ENCODE measurements around the gene FHIT.

Gene FHIT

DNA sequence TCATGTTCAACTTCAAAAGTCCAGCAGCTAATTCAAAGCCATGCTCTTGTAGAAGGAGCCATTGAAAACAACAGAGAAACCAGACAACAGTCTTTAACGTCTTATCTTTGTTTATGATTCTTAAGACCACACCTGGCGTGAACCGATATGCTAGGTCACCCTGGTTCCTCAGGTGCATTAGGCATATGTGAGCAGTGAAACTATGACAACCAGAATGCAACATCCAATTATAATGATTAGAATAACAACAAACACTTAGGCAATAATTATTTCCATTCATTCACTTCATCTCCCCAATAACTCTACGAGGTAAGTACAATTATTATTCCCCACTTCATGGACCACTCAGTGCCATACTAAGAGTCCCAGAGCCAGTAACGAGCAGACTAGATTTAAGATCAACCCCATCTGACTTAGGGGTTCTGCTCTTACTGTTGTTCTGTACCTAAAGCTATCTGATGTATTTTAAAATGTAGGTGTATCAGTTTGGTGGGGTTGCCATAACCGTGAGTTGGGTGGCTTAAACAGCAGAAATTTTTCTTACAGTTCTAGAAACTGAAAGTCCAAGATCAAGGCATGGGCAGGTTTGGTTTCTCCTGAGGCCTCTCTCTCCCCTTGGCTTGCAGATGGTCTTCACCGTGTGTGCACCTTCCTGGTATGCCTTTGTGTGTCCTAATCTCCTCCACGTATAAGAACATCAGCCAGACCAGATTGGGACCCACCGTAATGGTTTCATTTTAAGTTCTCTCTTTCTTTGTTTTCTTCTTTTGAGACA lies 1203.6 kb downstream of the FHIT start:
- DNase-seq (ENCODE audit: low spot score): no peak

GRCh38 chr3:60046210-60046609 lies 1205.0 kb downstream of the FHIT start:
- DNase-seq (ENCODE audit: low spot score): no peak

DNA sequence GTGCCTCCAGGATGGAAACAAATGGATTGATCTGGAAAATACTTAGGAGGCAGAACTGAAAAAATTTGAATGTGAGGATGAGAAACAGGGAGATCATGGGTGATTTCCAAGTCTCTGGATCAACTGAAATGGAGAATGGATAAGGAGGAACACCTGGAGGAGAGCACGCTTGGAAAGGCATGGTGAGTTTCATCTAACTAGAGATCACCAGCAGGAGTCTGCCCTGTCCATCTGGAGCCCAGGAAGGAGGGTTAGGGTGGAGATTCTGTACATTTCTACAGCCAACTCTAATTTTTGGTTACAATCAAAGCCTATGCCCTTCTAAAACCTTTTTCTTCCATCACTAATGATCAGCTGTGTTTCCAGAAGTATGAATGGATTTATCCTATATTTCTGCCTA lies 1205.6 kb downstream of the FHIT start:
- no peak for DNase-seq (ENCODE audit: low spot score)

DNA sequence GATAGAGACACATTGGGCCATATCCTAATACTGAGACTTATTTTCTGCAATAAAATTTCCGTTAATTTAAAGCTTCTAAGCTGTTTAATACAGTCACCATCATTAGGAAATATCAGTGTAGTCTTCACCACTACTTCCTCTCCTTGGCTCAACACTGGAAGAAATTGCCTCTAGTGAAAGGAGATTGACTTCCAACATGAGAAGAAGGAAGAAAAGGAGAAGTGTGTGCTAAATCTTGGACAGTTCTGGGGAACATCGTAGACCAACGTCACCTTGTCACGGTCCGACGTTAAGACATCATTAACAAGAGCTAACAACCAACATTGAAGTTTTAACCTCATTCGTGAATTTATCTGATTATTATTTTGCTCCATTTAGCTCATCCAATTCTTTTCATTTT lies 1214.4 kb downstream of the FHIT start:
- no peak for DNase-seq (ENCODE audit: low spot score)

DNA sequence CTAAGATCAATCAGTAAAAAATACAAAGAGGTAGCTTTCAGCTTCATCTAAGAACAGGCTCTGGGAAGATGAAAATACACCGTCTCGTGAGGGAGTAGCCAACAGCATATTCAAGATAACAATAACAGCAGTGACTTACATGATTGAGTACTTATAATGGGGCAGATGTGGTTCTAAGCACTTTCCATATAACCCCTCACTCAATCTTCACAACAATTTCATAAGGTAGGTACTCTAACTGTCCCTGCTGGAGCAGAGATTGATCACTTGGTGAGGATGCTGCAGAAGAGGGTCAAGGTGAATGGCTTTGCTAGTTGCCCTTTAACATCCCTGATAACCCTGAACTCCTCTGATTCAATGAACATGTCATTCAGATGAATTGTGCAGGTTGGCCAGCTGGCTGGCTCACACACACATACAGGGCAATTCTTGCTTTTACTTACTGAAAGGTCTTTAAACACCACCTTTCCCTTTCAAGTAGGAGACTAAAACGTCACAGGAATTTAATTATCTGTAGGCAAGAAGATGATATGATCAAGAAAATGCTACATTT lies 1217.3 kb downstream of the FHIT start:
- DNase-seq (ENCODE audit: low spot score): no peak

- DNase-seq (ENCODE audit: low spot score): no peak
Measured at GRCh38 chr3:60030982-60031381, 1220.3 kb downstream of the FHIT start.

GRCh38 chr3:60028233-60028632 lies 1223.0 kb downstream of the FHIT start:
- DNase-seq (ENCODE audit: low spot score): no peak

DNA sequence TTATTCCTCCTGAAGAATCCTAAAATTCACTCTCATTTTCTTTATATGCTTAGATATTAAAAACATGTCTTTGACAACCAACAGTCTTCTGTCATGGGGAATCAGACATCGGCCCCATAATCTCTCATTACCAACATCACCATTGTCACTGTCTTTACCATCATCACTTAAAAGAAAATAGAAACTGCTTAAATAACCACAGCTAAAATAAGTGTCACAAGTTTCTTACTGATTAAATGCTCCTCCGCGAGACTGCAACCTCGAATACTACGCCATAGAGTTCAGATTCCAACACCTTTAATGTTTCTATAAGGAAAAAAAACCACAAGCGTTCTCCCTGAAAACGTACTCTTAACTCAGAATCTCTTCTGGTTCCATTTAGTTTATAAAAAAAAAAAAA lies 1223.9 kb downstream of the FHIT start:
- no peak for DNase-seq (ENCODE audit: low spot score)

DNA sequence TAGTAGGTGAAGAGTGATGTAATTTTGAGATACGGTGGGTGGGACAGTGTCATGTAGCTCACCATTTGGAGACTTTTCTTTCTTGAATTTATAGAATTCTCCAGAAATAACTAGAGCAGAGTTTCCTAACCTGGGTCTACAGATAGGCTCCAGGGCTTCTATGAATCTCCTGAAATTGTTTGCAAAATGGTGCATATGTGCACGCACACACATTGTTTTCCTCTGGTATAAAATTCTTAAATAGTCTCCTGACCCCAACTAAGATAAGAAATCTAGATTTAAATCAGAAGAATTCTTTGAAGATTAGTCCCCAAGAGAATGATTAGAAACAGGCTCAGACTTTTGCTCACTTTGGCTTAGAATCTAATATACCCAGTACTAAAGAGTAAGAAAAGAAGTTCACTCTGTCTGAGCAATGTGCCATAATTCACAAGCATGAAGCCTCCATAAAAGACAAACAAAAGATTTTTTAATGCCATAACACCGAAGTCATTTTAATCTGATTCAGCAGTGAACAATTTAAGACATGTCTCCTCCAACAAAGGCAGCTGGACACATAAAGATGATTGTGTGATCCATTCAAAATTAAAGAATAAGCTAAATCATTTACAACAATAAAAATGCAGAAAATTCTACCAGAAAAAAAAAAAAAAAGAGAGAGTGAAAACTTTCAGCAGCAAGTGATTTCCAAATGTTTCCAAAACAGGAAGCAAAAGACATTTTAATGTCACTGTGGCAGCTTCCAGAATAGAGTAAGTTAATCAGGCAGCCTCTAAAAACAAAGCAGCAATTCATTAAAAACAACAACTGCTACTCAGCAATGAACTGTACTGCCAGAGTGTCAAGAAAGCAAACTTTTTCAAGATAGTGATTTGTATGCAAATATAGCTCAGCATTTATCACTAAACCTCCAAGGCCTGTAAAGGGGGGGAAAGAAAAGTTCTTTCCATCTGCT lies 1225.9 kb downstream of the FHIT start:
- DNase-seq (ENCODE audit: low spot score): no peak

DNA sequence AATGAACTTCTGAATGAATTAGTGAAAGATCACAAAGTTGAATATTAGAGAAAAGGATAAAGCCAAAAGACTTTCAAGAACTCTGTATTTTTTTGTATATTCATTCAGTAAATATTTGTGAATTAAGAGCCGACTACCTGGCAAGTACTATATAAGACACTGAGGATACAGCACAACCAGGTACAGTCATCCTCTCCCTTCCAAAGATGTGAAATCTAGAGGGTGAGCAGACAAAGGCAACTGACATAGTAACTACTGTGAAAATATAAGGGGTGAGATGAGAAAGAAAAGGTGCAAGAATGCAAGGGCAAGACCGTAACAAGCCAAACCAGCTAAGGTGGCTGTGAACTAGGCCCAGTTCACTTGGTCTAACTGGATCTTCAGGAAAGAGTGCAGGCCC lies 1226.9 kb downstream of the FHIT start:
- DNase-seq (ENCODE audit: low spot score): no peak

GRCh38 chr3:60023189-60023588 lies 1228.1 kb downstream of the FHIT start:
- no peak for DNase-seq (ENCODE audit: low spot score)

DNA sequence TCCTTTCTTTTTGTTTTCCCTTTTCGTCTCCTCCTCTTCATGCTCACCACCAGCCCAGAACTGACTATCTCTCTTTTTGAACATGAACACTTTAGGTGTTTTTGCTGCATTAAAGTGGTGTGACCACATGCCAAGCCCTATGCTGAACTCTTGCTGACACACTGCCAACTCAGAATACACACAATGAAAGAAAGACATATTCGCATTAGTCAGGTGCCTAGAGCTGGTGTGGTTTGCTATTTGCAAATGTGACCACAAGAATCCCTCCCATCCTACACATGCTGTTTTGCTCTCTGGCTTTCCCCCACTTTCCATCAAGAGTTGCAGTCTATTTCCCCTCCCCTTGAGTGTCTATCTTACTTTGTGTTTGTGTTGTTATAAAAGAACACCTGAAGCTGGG lies 1233.6 kb downstream of the FHIT start:
- DNase-seq (ENCODE audit: low spot score): no peak

DNA sequence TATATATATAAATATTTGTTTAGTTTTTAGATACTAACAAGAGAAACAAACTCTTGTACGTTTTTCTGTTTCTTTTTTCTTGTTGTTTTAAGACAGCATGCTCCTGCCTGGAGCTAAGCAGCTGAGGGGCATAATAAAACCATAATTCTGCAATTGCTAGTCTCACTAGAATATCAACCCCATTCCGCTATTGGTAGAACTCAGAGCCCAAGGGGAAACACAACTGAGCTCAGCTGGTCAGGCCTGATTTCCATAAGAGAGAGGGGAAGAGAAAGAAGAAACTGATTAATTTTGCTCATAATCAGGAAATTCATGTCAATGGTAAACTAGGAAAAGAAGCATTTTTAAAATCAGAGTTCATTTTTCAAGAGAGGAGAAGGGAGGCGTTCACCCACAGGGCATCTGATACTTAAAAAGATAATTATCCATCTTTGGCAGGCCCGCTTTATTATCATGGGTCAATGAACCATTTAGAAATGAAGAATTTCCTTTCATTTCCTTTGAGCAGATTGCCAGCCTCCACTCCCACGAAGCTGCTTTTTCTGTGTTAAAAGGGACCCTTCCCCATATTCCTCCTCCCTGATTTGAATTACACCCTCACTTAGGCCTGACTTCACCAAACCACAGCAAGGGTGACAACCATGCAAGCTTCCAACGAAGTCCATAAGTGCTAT lies 1236.1 kb downstream of the FHIT start:
- no peak for DNase-seq (ENCODE audit: low spot score)

- no peak for DNase-seq (ENCODE audit: low spot score)
Measured at GRCh38 chr3:60013241-60013640, 1238.0 kb downstream of the FHIT start.

- no peak for DNase-seq (ENCODE audit: low spot score)
Measured at GRCh38 chr3:60011218-60011617, 1240.0 kb downstream of the FHIT start.

DNA sequence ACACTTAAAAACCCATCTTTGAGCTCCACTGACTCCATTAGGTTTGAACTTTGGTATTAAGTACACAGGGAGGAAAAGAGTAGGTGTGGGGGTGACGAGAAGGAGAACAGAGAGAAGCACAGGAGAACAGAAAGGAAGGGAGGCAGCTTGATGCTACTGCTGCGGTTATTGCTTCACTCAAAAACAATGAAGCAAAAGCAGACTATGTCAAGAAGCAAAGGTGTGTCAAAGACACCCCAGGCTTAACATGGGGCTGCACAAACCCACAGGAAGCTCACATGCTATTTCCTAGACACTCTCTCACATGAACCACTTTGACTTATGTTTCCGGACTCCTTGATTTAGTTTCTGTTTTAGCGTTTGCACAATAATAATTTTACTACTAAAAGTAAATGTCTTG lies 1240.5 kb downstream of the FHIT start:
- DNase-seq (ENCODE audit: low spot score): peak; percentile 9

DNA sequence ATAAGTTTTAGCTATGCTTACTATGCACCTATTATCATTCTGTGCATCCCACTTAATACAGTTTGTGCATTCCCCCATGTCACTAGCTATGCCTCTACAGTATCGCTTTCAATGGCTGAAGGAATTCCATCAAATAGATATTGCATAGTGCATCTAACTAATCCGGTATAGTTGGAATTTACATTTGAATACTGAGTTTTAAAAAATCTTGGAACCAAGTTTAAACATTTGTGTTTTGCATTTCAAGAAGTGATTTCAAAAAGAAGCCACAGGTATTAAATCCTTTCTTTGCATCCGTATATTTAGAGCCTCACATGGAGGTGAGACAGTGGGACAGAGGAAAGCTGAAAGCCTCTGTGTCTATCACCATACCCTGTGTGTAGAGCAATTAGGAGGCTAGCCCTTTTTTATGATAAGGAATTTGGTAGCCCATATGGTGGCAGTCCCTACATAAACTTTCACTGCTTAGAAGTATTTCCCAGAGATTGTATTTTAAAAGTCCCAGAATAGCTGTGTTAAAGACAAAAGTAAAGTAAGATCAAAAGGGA lies 1241.2 kb downstream of the FHIT start:
- DNase-seq (ENCODE audit: low spot score): no peak

GRCh38 chr3:60001369-60001768 lies 1249.9 kb downstream of the FHIT start:
- DNase-seq (ENCODE audit: low spot score): no peak

DNA sequence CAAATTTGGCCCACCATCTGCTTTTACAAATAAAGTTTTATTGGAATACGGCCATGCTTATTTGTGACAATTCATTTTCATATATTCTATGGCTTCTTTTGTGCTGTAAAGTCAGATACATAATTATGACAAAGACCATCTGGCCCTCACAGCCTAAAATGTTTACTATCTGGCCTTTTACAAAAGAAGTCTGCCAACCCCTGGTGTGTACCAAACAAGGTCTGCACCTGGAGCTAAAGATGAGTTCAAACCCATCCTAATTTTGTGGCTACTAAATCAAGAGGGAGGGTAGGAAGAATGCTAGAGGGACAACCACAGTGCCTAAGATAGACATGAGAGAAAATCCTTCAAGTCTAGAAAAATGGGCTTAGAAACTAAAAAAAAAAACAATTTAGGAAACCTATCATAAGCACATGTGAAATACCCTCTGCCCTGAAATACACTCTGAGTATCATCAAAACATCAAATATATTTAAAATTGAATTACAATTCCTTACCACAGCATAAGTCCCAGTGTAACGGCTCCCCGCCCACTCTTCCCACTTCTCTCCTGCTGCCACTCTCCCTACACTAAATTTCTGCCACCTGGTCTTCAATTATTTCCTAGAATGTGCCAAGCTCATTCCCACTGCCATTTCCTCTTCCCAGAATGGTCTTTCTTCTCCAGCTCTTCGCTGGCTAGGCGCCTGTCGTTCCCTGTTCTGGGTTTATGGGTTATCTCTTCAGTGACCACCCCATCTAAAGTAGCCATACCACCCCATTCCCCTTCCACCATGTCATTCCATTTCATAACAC lies 1250.7 kb downstream of the FHIT start:
- DNase-seq (ENCODE audit: low spot score): no peak

GRCh38 chr3:59998058-59998457 lies 1253.2 kb downstream of the FHIT start:
- DNase-seq (ENCODE audit: low spot score): no peak

GRCh38 chr3:59997583-59997982 lies 1253.7 kb downstream of the FHIT start:
- no peak for DNase-seq (ENCODE audit: low spot score)

Data from germinal center (tissue), 1 donor.